Astrocyte (in vitro differentiated cells and primary cell): ENCODE measurements around the gene HEMK1.

Experiments
- CTCF ChIP-seq: IDR thresholded peaks from 2 replicates; pipeline ENCODE4 v1.5.1; 2011; ENCODE audit warnings: low read depth, mild to moderate bottlenecking, inconsistent platforms, low read length, moderate library complexity; ENCODE audit not compliant: insufficient read depth
- EZH2 ChIP-seq: IDR thresholded peaks from 2 replicates; pipeline ENCODE4 v1.6.1; 2012; ENCODE audit warnings: mild to moderate bottlenecking, low read length, inconsistent platforms; ENCODE audit not compliant: insufficient read depth

- no peak for TF ChIP-seq EZH2
- no peak for TF ChIP-seq CTCF
These were observed 6.5 kb upstream of the HEMK1 start for GRCh38 chr3:50562861-50563260.
